Testis (tissue), 3 donors: ENCODE results near the gene RASSF7. TPM values are rescaled to one million over a fixed set of nuclear protein-coding genes. Genes with fewer than 3 reads are reported as not detected.
A peak's percentile ranks its signal among the peaks of the same experiment; 100 is the strongest.

Experiments used
- DNase-seq: peaks from one replicate; pipeline ENCODE4 v3.0.0-alpha.2; 2019
- H3K27ac ChIP-seq, 2 donors: fragments of 200-600 bp; sonication (generic); one replicate each; pipeline ENCODE4 v1.5.1; 2019
- H3K27me3 ChIP-seq: fragments of 200-600 bp; sonication (generic); one replicate; pipeline ENCODE4 v1.5.1; 2019
- H3K36me3 ChIP-seq: fragments of 200-600 bp; sonication (generic); one replicate; pipeline ENCODE4 v1.5.1; 2017; ENCODE audit warnings: low read depth; ENCODE audit errors: missing control alignments
- H3K4me1 ChIP-seq: fragments of 200-600 bp; sonication (generic); one replicate; pipeline ENCODE4 v1.5.1; 2019
- H3K4me3 ChIP-seq, 2 donors: fragments of 200-600 bp; sonication (generic); one replicate each; pipeline ENCODE4 v1.5.1; 2017 to 2019
- H3K9me3 ChIP-seq: fragments of 200-600 bp; sonication (generic); one replicate; pipeline ENCODE4 v1.5.1; 2017
- CTCF ChIP-seq, 3 experiments: fragments of 450-650 bp in 2 of 3; fragments of 200-600 bp in 1 of 3; sonication (generic) in 1 of 3; IDR thresholded peaks; one replicate each; pipeline ENCODE4 v1.5.1; 2016 to 2019; ENCODE audit warnings: antibody characterized with exemption in 3 of 3, mild to moderate bottlenecking in 2 of 3, moderate library complexity in 1 of 3
- POLR2A ChIP-seq: fragments of 450-650 bp; IDR thresholded peaks from one replicate; pipeline ENCODE4 v1.6.1; 2017; ENCODE audit warnings: antibody characterized with exemption, mild to moderate bottlenecking, moderate library complexity
- WGBS, 2 donors: methylation state at CpG; one replicate each; pipeline ENCODE4 v1.1.5; 2018; 5-methylcytosine and 5-hydroxymethylcytosine counted together
- intact Hi-C: fragments of 100-400 bp; cut with DNase I; formaldehyde crosslinking; loops from one replicate; pipeline ENCODE4 v1.15.1; 2023; ENCODE audit warnings: low total_unique reads
- polyA plus RNA-seq: library from polyadenylated mRNA; stranded (reverse); fragments of 350-450 nt; fragmentation: Illumina TruSeq; extraction: RNeasy Lipid Tissue Mini Kit (QIAGEN cat#74804); gene quantifications from one replicate; pipeline ENCODE4 v1.2.3, GENCODE V29; 2014; ENCODE audit warnings: low read depth, low replicate concordance; ENCODE audit not compliant: insufficient read depth
- total RNA-seq, 2 donors: library from RNA; depleted of rRNA; stranded (reverse); fragments of >200 nt; gene quantifications; one replicate each; pipeline ENCODE4 v1.2.3, GENCODE V29; 2016

The RASSF7 gene
- total and polyA plus RNA-seq, 3 donors from 2014 or later = 13.2 to 35.7 (median 22.0) TPM

GRCh38 chr11:590997-591396, 30.2 kb downstream of the RASSF7 start:
- DNase-seq = peak; percentile 71
- Histone ChIP-seq H3K27ac (no peak overlapping the region), H3K4me3 (no peak overlapping the region), H3K27me3 (no peaks in the 10 kb centered on the region), H3K9me3 (no peaks in the 10 kb centered on the region), H3K36me3 (no peaks in the 10 kb centered on the region), H3K4me1 (no peaks in the 10 kb centered on the region)
- intact Hi-C loops = no loop called here
- TF ChIP-seq POLR2A (no peak), CTCF (IDR thresholded peaks at IDR 0.05) (no peak)
- 46 to 60% methylated on average over 11 of the region's 11 CpGs for WGBS, 2 donors

GRCh38 chr11:592501-592900, 31.7 kb downstream of the RASSF7 start:
- Histone ChIP-seq H3K36me3 (no peaks in the 10 kb centered on the region), H3K4me3 (no peak overlapping the region), H3K27me3 (no peaks in the 10 kb centered on the region), H3K9me3 (no peaks in the 10 kb centered on the region), H3K27ac (no peak overlapping the region), H3K4me1 (no peaks in the 10 kb centered on the region)
- 91 to 96% methylated on average over 21 to 22 of the region's 22 CpGs for WGBS, 2 donors
- TF ChIP-seq CTCF (IDR thresholded peaks at IDR 0.05) = no peak
- no peak for TF ChIP-seq POLR2A
- intact Hi-C loops = no loop called here
- no peak for DNase-seq

GRCh38 chr11:592918-593317, 32.1 kb downstream of the RASSF7 start:
- H3K4me3 ChIP-seq = no peak overlapping the region
- intact Hi-C loops = no loop called here
- DNase-seq = no peak
- no peaks in the 10 kb centered on the region for H3K4me1 ChIP-seq
- no peaks in the 10 kb centered on the region for H3K36me3 ChIP-seq
- H3K27ac ChIP-seq = no peak overlapping the region
- H3K9me3 ChIP-seq = no peaks in the 10 kb centered on the region
- TF ChIP-seq POLR2A = no peak
- no peak for TF ChIP-seq CTCF (IDR thresholded peaks at IDR 0.05)
- WGBS, 2 donors = 88 to 91% methylated on average over 10 of the region's 10 CpGs
- no peaks in the 10 kb centered on the region for H3K27me3 ChIP-seq

DNA sequence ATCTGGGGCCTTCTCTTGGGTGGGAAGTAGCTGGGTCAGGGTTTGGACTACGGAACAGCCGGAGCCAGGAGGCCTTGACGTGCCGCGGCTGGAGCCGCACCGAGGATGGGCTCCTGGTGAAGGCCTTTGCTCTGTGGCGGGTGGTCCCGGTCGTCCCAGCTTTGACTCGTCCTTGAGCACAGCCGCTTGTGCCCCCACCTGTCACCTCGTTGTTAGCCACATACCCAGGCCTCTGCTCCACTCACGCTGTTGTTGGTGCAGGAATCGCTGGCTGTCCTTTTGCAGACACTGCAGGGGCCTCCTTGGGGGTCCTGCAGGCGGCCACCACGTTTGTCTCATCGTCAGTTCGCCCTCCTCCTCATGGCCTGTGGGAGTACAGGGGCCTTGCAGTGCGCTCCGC, 32.6 kb downstream of the RASSF7 start:
- intact Hi-C loops = no loop called here
- no peak for DNase-seq
- no peaks in the 10 kb centered on the region for H3K9me3 ChIP-seq
- no peaks in the 10 kb centered on the region for H3K27me3 ChIP-seq
- TF ChIP-seq CTCF (IDR thresholded peaks at IDR 0.05) = no peak
- TF ChIP-seq POLR2A = no peak
- H3K4me3 ChIP-seq = no peak overlapping the region
- no peaks in the 10 kb centered on the region for H3K4me1 ChIP-seq
- 85 to 88% methylated on average over 17 to 21 of the region's 21 CpGs for WGBS, 2 donors
- no peaks in the 10 kb centered on the region for H3K36me3 ChIP-seq
- no peak overlapping the region for H3K27ac ChIP-seq

GRCh38 chr11:595400-595799, 34.6 kb downstream of the RASSF7 start:
- no peaks in the 10 kb centered on the region for H3K9me3 ChIP-seq
- H3K27me3 ChIP-seq = no peaks in the 10 kb centered on the region
- DNase-seq = no peak
- intact Hi-C loops = no loop called here
- H3K36me3 ChIP-seq = no peaks in the 10 kb centered on the region
- H3K27ac ChIP-seq = no peak overlapping the region
- 90 to 93% methylated on average over 10 of the region's 10 CpGs for WGBS, 2 donors
- no peak overlapping the region for H3K4me3 ChIP-seq
- H3K4me1 ChIP-seq = no peaks in the 10 kb centered on the region
- no peak for TF ChIP-seq CTCF (IDR thresholded peaks at IDR 0.05)
